GM12891 (cell line): ENCODE data around the gene GPR34.

Experiments
- POLR2AphosphoS5 ChIP-seq: IDR thresholded peaks from 2 replicates; pipeline ENCODE4 v1.6.1; 2011; ENCODE audit warnings: low read depth, low read length, control low read depth
- TAF1 ChIP-seq: IDR thresholded peaks from 2 replicates; pipeline ENCODE4 v1.6.1; 2011; ENCODE audit warnings: low read depth, low read length, control low read depth

- TF ChIP-seq POLR2AphosphoS5 = no peak
- TF ChIP-seq TAF1 = no peak
These were observed 27.4 kb downstream of the GPR34 start for GRCh38 chrX:41716222-41716621.
